IMR-90 (cell line): ENCODE results near the gene CBX6. TPM values are rescaled to one million over a fixed set of nuclear protein-coding genes. Genes with fewer than 3 reads are reported as not detected.

Source experiments
- ATAC-seq: fragments of 200-7000 bp; cut with Tn5 transposase; 2 replicates; pipeline ENCODE4 v1.9.1; 2020; ENCODE audit warnings: low read depth, mild to moderate bottlenecking, moderate library complexity
- BruUV-seq: library from RNA; stranded (reverse); fragments of 400-500 nt; replicated peaks from 2 replicates; lab custom pipeline; 2021; lab: Mats Ljungman, UMichigan
- CTCF ChIA-PET: fragments of 300-600 bp; formaldehyde crosslinking; extraction: SDS; loops from one replicate; lab custom pipeline; 2021; ENCODE audit warnings: antibody characterized with exemption; lab: Yijun Ruan, JAX
- POLR2A ChIA-PET: fragments of 300-600 bp; sonication (Branson Sonifier 250); formaldehyde crosslinking; loops from one replicate; lab custom pipeline; 2022; ENCODE audit warnings: antibody characterized with exemption; ENCODE audit not compliant: unreplicated experiment; lab: Charles Lee
- DNase-seq: peaks from one replicate; pipeline ENCODE4 v3.0.0; 2013
- H2AFZ ChIP-seq: replicated peaks from 2 replicates; pipeline ENCODE3; 2013; ENCODE audit warnings: low read length, mild to moderate bottlenecking; ENCODE audit not compliant: poor library complexity
- H2AK5ac ChIP-seq: 2 replicates; pipeline ENCODE4 v1.6.1; 2013; ENCODE audit warnings: low read depth, low read length, inconsistent platforms
- H2AK9ac ChIP-seq: replicated peaks from 2 replicates; pipeline ENCODE3; 2013; ENCODE audit warnings: mild to moderate bottlenecking, low read depth, low read length, moderate library complexity; ENCODE audit not compliant: poor library complexity
- H2BK120ac ChIP-seq: 2 replicates; pipeline ENCODE4 v1.6.1; 2013; ENCODE audit warnings: low read depth, low read length, inconsistent platforms
- H2BK15ac ChIP-seq: 3 replicates; pipeline ENCODE4 v1.6.1; 2013; ENCODE audit warnings: low read depth, low read length, inconsistent platforms
- H2BK20ac ChIP-seq: 2 replicates; pipeline ENCODE4 v1.6.1; 2013; ENCODE audit warnings: low read depth, mild to moderate bottlenecking, inconsistent platforms, low read length, moderate library complexity
- H2BK5ac ChIP-seq: 2 replicates; pipeline ENCODE4 v1.6.1; 2013; ENCODE audit warnings: mild to moderate bottlenecking, low read depth, low read length, inconsistent platforms; ENCODE audit not compliant: poor library complexity, severe bottlenecking
- H3K14ac ChIP-seq: replicated peaks from 2 replicates; pipeline ENCODE4 v1.6.1; 2013; ENCODE audit warnings: low read depth, low read length, inconsistent platforms
- H3K18ac ChIP-seq: 2 replicates; pipeline ENCODE4 v1.6.1; 2013; ENCODE audit warnings: low read depth, low read length, control low read depth
- H3K23ac ChIP-seq: 2 replicates; pipeline ENCODE4 v1.6.1; 2013; ENCODE audit warnings: low read depth, low read length, inconsistent platforms
- H3K27ac ChIP-seq: 2 replicates; pipeline ENCODE4 v1.5.1; 2013; ENCODE audit warnings: mild to moderate bottlenecking, control low read depth, low read length; ENCODE audit not compliant: insufficient read depth
- H3K27me3 ChIP-seq: 2 replicates; pipeline ENCODE4 v1.6.1; 2013; ENCODE audit warnings: low read length; ENCODE audit not compliant: control insufficient read depth, insufficient read depth
- H3K36me3 ChIP-seq: 2 replicates; pipeline ENCODE4 v1.6.1; 2013; ENCODE audit warnings: low read length, mixed read lengths; ENCODE audit not compliant: control insufficient read depth, insufficient read depth
- H3K4ac ChIP-seq: 2 replicates; pipeline ENCODE4 v1.6.1; 2013; ENCODE audit warnings: low read depth, low read length, inconsistent platforms
- H3K4me1 ChIP-seq: 2 replicates; pipeline ENCODE4 v1.6.1; 2013; ENCODE audit warnings: low read length, mixed read lengths; ENCODE audit not compliant: control insufficient read depth, insufficient read depth
- H3K4me2 ChIP-seq: 2 replicates; pipeline ENCODE4 v1.6.1; 2013; ENCODE audit warnings: low read depth, mild to moderate bottlenecking, control low read depth, low read length, moderate library complexity
- H3K4me3 ChIP-seq: 2 replicates; pipeline ENCODE4 v1.5.1; 2013; ENCODE audit warnings: low read depth, mild to moderate bottlenecking, control low read depth, low read length, moderate library complexity; ENCODE audit not compliant: insufficient read depth
- H3K56ac ChIP-seq: 2 replicates; pipeline ENCODE4 v1.6.1; 2013; ENCODE audit warnings: low read length, inconsistent platforms; ENCODE audit not compliant: insufficient read depth; ENCODE audit errors: extremely low read depth
- H3K79me1 ChIP-seq, 2 experiments: 2 replicates each; pipeline ENCODE4 v1.6.1; 2013; ENCODE audit warnings: low read length in 2 of 2, inconsistent platforms in 1 of 2, low read depth in 1 of 2
- H3K9ac ChIP-seq: 2 replicates; pipeline ENCODE4 v1.6.1; 2013; ENCODE audit warnings: low read depth, low read length, control low read depth
- H3K9me1 ChIP-seq: 2 replicates; pipeline ENCODE4 v1.6.1; 2013; ENCODE audit warnings: low read length, inconsistent platforms; ENCODE audit not compliant: insufficient read depth
- H3K9me3 ChIP-seq: 2 replicates; pipeline ENCODE4 v1.6.1; 2013; ENCODE audit warnings: low read length; ENCODE audit not compliant: control insufficient read depth, insufficient read depth
- H4K20me1 ChIP-seq: 2 replicates; pipeline ENCODE4 v1.6.1; 2013; ENCODE audit warnings: low read length, inconsistent platforms; ENCODE audit not compliant: insufficient read depth
- H4K5ac ChIP-seq: 2 replicates; pipeline ENCODE4 v1.6.1; 2013; ENCODE audit warnings: mild to moderate bottlenecking, low read depth, low read length, control low read depth
- H4K8ac ChIP-seq, 2 experiments: 2 replicates each; pipeline ENCODE4 v1.6.1; 2013; ENCODE audit warnings: low read depth in 2 of 2, low read length in 2 of 2, control low read depth in 1 of 2, inconsistent platforms in 1 of 2
- H4K91ac ChIP-seq: 2 replicates; pipeline ENCODE4 v1.6.1; 2013; ENCODE audit warnings: low read depth, low read length, inconsistent platforms; ENCODE audit not compliant: insufficient read depth
- MAFK ChIP-seq: IDR thresholded peaks from 2 replicates; pipeline ENCODE4 v1.6.1; 2012; ENCODE audit warnings: low read depth, low read length, improper control_type of control experiment
- POLR2A ChIP-seq: IDR thresholded peaks from 2 replicates; pipeline ENCODE4 v1.6.1; 2012; ENCODE audit warnings: mild to moderate bottlenecking, low read depth, low read length
- WGBS, 2 experiments: methylation state at CpG; one replicate each; pipeline versions ENCODE4 v1.1.5 to v1.1.7; 2013; ENCODE audit warnings: missing lambda C conversion rate in 2 of 2; ENCODE audit not compliant: insufficient read length in 1 of 2; ENCODE audit errors: extremely low coverage in 2 of 2; 5-methylcytosine and 5-hydroxymethylcytosine counted together
- dilution Hi-C: fragments of 300-500 bp; cut with HindIII; formaldehyde crosslinking; loops from one replicate; pipeline ENCODE4 v1.14.3; 2018; ENCODE audit warnings: low sequenced_read_pairs; ENCODE audit not compliant: unreplicated experiment
- in situ Hi-C: fragments of 300-500 bp; cut with MboI; formaldehyde crosslinking; loops from 3 replicates; pipeline ENCODE4 v1.14.3; 2019; ENCODE audit warnings: low sequenced_read_pairs, inconsistent platforms, mixed read lengths
- intact Hi-C: fragments of 100-400 bp; cut with micrococcal nuclease; formaldehyde crosslinking; loops from 2 replicates; pipeline ENCODE4 v1.10.0; 2022
- polyA plus RNA-seq, 3 experiments: library from polyadenylated mRNA; depleted of rRNA; stranded (reverse); fragments of >200 nt; gene quantifications; 2 replicates each; pipeline ENCODE4 v1.2.3, GENCODE V29; 2012; ENCODE audit warnings: low replicate concordance in 1 of 3
- total RNA-seq: library from RNA; depleted of rRNA; stranded (reverse); fragments of >200 nt; gene quantifications from 2 replicates; pipeline ENCODE4 v1.2.3, GENCODE V29; 2012; rRNA removed

Gene CBX6
- total and polyA plus RNA-seq, 2 of the 4 experiments (the other 2 are of a cell fraction): 15.2 to 19.0 TPM

- Histone ChIP-seq H3K9ac (no peak overlapping the region), H3K9me1 (no peaks in the 10 kb centered on the region), H3K23ac (no peak overlapping the region), H2AK9ac (no peak overlapping the region), H4K20me1 (no peaks in the 10 kb centered on the region), H2AK5ac (no peak overlapping the region), H4K5ac (no peak overlapping the region), H3K14ac (no peak overlapping the region), H3K36me3 (no peaks in the 10 kb centered on the region), H3K56ac (no peak overlapping the region), H4K91ac (no peak overlapping the region), H3K4me3 (no peak overlapping the region), H3K27me3 (peaks cover 58% of the 10 kb centered on the region), H3K4me1 (no peaks in the 10 kb centered on the region), H2BK20ac (no peak overlapping the region), H3K4ac (no peak overlapping the region), H3K4me2 (no peak overlapping the region), H3K9me3 (no peaks in the 10 kb centered on the region; the same call in 1 of the 2 replicates), H2BK5ac (no peak overlapping the region), H3K27ac (no peak overlapping the region), H2BK15ac (no peak overlapping the region), H3K18ac (no peak overlapping the region), H2BK120ac (no peak overlapping the region), H4K8ac (no peak overlapping the region), H2AFZ (no peak overlapping the region), H3K79me1 (no peaks in the 10 kb centered on the region)
- in situ Hi-C loops: no loop called here
- ATAC-seq (no peak), DNase-seq (no peak)
- intact Hi-C loops: no loop called here
- no CpG with 5 or more reads among the region's 1 CpG for WGBS, 2 experiments
- dilution Hi-C loops: no loop called here
- TF ChIP-seq POLR2A: no peak
- peak; percentile 71 for TF ChIP-seq MAFK
- ChIA-PET POLR2A (no interaction called here), CTCF (no interaction called here)
- BruUV-seq: no TSS peak
These were observed 56.2 kb downstream of the CBX6 start for GRCh38 chr22:38815842-38816241.

Other genes with a start within 250 kb of the CBX6 start
- gene FAM227A, start 215.8 kb downstream of the CBX6 start, total RNA-seq: 1.1 and 1.3 TPM in 2 replicates
- gene FAM227A, start 215.8 kb downstream of the CBX6 start, polyA plus RNA-seq (2012; rRNA removed): 1.1 and 1.4 TPM in 2 replicates
- 13.8 and 14.2 TPM in 2 replicates for gene CBY1, start 215.6 kb downstream of the CBX6 start, total RNA-seq
- gene CBY1, start 215.6 kb downstream of the CBX6 start, polyA plus RNA-seq (2012; rRNA removed): 25.4 and 30.0 TPM in 2 replicates
- 78.0 and 139 TPM in 2 replicates for gene TOMM22, start 190.3 kb downstream of the CBX6 start, total RNA-seq
- gene TOMM22, start 190.3 kb downstream of the CBX6 start, polyA plus RNA-seq (2012; rRNA removed): 31.9 and 38.7 TPM in 2 replicates
- gene JOSD1, start 171.3 kb downstream of the CBX6 start, total RNA-seq: 32.5 and 35.8 TPM in 2 replicates
- 28.2 and 30.2 TPM in 2 replicates for gene JOSD1, start 171.3 kb downstream of the CBX6 start, polyA plus RNA-seq (2012; rRNA removed)
- 12.4 and 21.4 TPM in 2 replicates for gene GTPBP1, start 166.3 kb downstream of the CBX6 start, total RNA-seq
- gene GTPBP1, start 166.3 kb downstream of the CBX6 start, polyA plus RNA-seq (2012; rRNA removed): 24.9 and 29.5 TPM in 2 replicates
- 25.6 and 27.8 TPM in 2 replicates for gene SUN2, start 116.2 kb downstream of the CBX6 start, total RNA-seq
- 50.0 and 57.3 TPM in 2 replicates for gene SUN2, start 116.2 kb downstream of the CBX6 start, polyA plus RNA-seq (2012; rRNA removed)
- 6.1 and 6.9 TPM in 2 replicates for gene DNAL4, start 78.1 kb downstream of the CBX6 start, total RNA-seq
- 12.1 and 14.2 TPM in 2 replicates for gene DNAL4, start 78.1 kb downstream of the CBX6 start, polyA plus RNA-seq (2012; rRNA removed)
- 0.28 and 0.36 TPM in 2 replicates for gene NPTXR, start 28.2 kb downstream of the CBX6 start, total RNA-seq
- gene NPTXR, start 28.2 kb downstream of the CBX6 start, polyA plus RNA-seq (2012; rRNA removed): 1.8 and 2.2 TPM in 2 replicates
- not detected in 2 replicates for gene APOBEC3A, start 85.4 kb upstream of the CBX6 start, total RNA-seq
- gene APOBEC3A, start 85.4 kb upstream of the CBX6 start, polyA plus RNA-seq (2012; rRNA removed): not detected in 2 replicates
- 17.2 and 17.6 TPM in 2 replicates for gene APOBEC3B, start 110.1 kb upstream of the CBX6 start, total RNA-seq
- gene APOBEC3B, start 110.1 kb upstream of the CBX6 start, polyA plus RNA-seq (2012; rRNA removed): 34.2 and 35.1 TPM in 2 replicates
- gene APOBEC3C, start 142.0 kb upstream of the CBX6 start, total RNA-seq: 5.6 and 6.6 TPM in 2 replicates
- 26.7 and 32.0 TPM in 2 replicates for gene APOBEC3C, start 142.0 kb upstream of the CBX6 start, polyA plus RNA-seq (2012; rRNA removed)
- gene APOBEC3D, start 148.9 kb upstream of the CBX6 start, total RNA-seq: 0.54 and 0.56 TPM in 2 replicates
- 0.44 and 0.51 TPM in 2 replicates for gene APOBEC3D, start 148.9 kb upstream of the CBX6 start, polyA plus RNA-seq (2012; rRNA removed)
- gene APOBEC3F, start 168.6 kb upstream of the CBX6 start, total RNA-seq: 3.4 and 4.2 TPM in 2 replicates
- gene APOBEC3F, start 168.6 kb upstream of the CBX6 start, polyA plus RNA-seq (2012; rRNA removed): 8.3 and 9.1 TPM in 2 replicates
- 6.7 and 7.0 TPM in 2 replicates for gene APOBEC3G, start 205.1 kb upstream of the CBX6 start, total RNA-seq
- gene APOBEC3G, start 205.1 kb upstream of the CBX6 start, polyA plus RNA-seq (2012; rRNA removed): 4.7 and 5.3 TPM in 2 replicates
- 0.18 TPM in 1 of 2 replicates, not detected in the other for gene APOBEC3H, start 225.0 kb upstream of the CBX6 start, total RNA-seq
- gene APOBEC3H, start 225.0 kb upstream of the CBX6 start, polyA plus RNA-seq (2012; rRNA removed): not detected in 2 replicates